ENCODE results near the gene FYB1.

FYB1 gene

GRCh38 chr5:39116344-39117170 lies 102.8 kb downstream of the FYB1 start:
- DNase-seq = no peak

- no peak for DNase-seq
Observed at GRCh38 chr5:39115644-39116343, 103.6 kb downstream of the FYB1 start.

GRCh38 chr5:39114155-39114554 lies 105.2 kb downstream of the FYB1 start:
- DNase-seq = no peak

GRCh38 chr5:39113354-39113953 lies 105.9 kb downstream of the FYB1 start:
- DNase-seq = no peak

- no peak for DNase-seq
Observed at GRCh38 chr5:39109606-39110005, 109.8 kb downstream of the FYB1 start.

GRCh38 chr5:39108987-39109386 lies 110.4 kb downstream of the FYB1 start:
- no peak for DNase-seq

GRCh38 chr5:39107350-39107749 lies 112.0 kb downstream of the FYB1 start:
- DNase-seq = no peak

- DNase-seq = no peak
Observed at GRCh38 chr5:39106322-39106721, 113.0 kb downstream of the FYB1 start.

- no peak for DNase-seq
Observed at GRCh38 chr5:39104221-39104620, 115.1 kb downstream of the FYB1 start.

- no peak for DNase-seq
Observed at GRCh38 chr5:39102684-39103155, 116.6 kb downstream of the FYB1 start.

- DNase-seq = no peak
Observed at GRCh38 chr5:39100851-39101396, 118.4 kb downstream of the FYB1 start.

GRCh38 chr5:39100301-39100850 lies 119.0 kb downstream of the FYB1 start:
- DNase-seq = no peak

- DNase-seq = no peak
Observed at GRCh38 chr5:39099831-39100230, 119.5 kb downstream of the FYB1 start.

GRCh38 chr5:39093352-39093751 lies 126.0 kb downstream of the FYB1 start:
- DNase-seq = no peak

- DNase-seq = no peak
Observed at GRCh38 chr5:39092581-39093351, 126.6 kb downstream of the FYB1 start.

GRCh38 chr5:39091940-39092580 lies 127.3 kb downstream of the FYB1 start:
- DNase-seq = no peak

GRCh38 chr5:39083968-39084367 lies 135.4 kb downstream of the FYB1 start:
- no peak for DNase-seq

- DNase-seq = no peak
Observed at GRCh38 chr5:39082995-39083394, 136.4 kb downstream of the FYB1 start.

GRCh38 chr5:39080597-39081204 lies 138.7 kb downstream of the FYB1 start:
- peak; percentile 45 for DNase-seq

GRCh38 chr5:39080168-39080567 lies 139.2 kb downstream of the FYB1 start:
- DNase-seq = no peak

GRCh38 chr5:39079147-39079546 lies 140.2 kb downstream of the FYB1 start:
- no peak for DNase-seq
